Effector CD4-positive, alpha-beta T cell (primary cell): ENCODE results near the gene BZW2.
A peak's percentile ranks its signal among the peaks of the same experiment; 100 is the strongest.

Source experiments
- DNase-seq: peaks from one replicate; pipeline ENCODE4 v3.0.0-alpha.2; 2020
- total RNA-seq: gene quantifications from one replicate; lab custom pipeline; 2026; lab: John Stamatoyannopoulos, UW

The BZW2 gene
- 56.1 reads per million, percentile 71 among the genes with 10 or more reads in this experiment for total RNA-seq

DNA sequence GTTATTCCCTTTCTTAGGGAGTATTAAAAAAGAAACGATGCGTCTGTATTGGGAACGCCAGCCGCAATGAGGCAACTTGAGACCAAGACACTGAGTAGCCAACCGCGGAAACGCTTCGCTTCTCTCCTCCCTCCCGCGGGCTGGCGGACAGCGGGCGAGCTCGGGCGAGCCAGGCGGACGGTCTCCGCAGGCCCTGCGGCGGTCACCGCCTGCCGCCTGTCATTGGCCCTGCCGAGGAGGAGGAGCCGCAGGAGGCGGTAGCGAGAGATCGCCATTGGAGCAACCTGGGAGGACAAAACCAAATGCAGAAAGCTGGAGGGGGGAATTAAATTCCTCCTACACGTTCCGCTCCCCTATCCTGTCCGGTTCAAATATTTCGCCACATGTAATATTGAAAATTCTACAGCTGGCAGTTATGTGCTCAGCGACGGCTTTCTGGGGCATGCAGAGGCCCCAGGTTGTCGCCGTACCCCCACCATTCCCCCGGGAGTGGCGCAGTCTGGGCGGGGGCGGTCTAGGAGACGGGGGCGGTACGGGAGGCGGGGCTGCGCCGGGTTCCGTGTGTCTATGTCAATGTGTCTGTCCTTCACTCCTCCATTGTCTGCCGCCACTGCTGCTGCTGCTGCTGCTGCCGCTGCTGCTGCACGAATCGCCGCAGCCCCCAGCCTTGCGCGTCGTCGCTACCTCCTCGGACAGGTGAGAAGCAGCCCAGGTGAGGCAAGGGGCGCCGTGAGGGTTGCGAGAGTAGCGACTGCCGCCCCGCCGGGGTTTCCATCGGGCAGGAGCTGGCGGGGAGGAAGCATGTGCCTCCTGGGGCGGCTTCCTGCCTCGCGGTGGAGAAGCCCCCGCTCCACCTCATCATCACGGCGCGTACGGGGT is at the start of gene BZW2, which contains the start of gene ANKMY2:
BZW2 (plus strand) TSS at position 589 of the 879 bp plus-strand sequence. CDS start 19,263 bp downstream, outside the sequence.
ANKMY2 (minus strand) TSS at position 162 of the 879 bp plus-strand sequence. CDS start 181 bp downstream, outside the sequence.
- DNase-seq: peak; percentile 90

DNA sequence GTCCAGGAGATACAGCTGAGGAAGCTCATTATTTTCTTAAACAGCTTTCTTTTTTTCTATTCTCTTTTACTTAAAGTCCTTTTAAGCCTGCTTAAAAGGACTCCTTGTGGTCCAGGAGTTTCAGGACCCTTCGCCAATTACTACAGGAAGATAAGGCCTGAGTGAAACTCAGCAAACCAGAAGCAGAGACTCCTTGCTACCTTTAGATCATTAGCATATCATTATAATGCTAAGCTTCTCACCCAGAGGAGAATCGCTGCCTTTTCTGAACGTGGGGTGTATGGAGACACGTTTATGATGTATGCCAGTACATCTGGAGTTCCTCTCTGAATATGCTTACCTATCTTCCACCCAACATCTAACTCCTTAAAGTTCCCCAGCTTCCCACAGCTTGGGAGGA is 48.0 kb upstream of the BZW2 start:
- no peak for DNase-seq

DNA sequence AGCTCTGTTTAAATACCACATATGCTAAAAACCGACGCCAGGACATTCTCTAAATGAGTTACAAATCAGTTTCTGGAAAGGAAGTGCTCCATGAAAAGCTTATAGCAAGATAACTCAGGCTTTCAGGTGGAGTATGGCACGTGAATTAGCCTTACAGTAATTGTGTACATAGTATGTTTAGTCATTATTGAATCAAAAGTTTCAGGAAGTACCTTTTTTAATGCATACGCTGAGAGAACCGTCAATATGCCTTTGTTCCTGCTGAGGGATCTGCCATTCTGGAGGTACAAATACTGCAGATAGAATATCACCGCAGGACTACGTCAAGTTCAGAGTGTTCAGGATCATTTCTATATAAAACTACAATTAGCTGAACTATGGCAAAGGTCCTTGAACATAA is 46.1 kb upstream of the BZW2 start:
- no peak for DNase-seq

DNA sequence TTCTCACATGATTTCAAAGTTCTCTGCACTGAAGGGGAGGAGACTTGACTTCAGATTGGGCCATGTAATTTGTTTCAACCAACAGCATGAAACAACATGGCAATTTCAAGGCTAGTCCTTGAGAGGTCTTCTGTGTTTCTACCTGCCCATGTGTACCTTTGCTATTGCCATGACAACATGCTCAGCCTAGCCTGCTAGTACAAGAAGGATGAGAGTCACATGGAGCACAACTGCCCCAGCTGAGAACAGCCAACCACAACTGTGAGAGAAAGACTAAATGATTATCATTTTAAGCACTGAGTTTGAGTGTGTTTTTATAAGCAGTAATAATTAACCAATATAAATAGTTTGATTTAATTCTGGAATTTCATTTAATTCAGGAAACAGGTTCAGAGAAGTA is 42.3 kb upstream of the BZW2 start:
- DNase-seq: no peak

DNA sequence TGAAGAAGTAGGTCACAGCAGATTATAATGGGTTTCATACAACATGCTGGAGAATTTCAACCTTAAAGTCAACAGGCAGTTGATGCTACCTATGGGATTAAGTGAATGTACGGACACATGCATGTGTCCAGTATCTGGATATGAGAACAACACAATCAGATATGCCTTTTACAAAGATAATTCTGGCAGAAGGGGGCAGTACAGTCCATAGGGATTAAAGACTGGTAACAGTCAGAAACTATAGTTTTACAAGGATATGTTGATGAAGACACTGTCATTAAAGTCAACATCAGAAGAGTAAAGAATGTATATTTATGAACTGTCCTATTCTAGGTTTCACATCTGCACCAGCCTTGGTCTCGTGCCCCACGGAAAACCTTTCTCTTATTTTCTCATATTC is 41.9 kb upstream of the BZW2 start:
- DNase-seq: no peak

DNA sequence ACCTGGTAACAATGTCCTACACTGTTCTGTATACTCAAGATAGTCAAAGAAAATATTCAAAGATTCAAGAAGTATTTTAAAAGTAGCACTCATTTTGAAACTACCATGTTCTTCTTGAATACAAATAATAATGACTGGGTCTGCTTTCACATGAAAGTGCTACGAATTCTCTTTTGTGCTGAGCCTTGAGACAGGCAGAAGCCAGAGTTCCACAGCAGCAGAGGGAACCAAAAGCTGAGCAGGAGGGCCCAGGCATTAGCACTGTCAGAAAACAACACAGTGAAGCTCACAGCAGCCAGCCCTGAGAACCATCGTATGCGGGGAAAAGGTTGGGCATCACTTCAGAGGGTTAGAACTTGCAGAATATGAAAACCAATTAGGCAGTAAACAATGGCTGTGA is 39.3 kb upstream of the BZW2 start:
- no peak for DNase-seq

DNA sequence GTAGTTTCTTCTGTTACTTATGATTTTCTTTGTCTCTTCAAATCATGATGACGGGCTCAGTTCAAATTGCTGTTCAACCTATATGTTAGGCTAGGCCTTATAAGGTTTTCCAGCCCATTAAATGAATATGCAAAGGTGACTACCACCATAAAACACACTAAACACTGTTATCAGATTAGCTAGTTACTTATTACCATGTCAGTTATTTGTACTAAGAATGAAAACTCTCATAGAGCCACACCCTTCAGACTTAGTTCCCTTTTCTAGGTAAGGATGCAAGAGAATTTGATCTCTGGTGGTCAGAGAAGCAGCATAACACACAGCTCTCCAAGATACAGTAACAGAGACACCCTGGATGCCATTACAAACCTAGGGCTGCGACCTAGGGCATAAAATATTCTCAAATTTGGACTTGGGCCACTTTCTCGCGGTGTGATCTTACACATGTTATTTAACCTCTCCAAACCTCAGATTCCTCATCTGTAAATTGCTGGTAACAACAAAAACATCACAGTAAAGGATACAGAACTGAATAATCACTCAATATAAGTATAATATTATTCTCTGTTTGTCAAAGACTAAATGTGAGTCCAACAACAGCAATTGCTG is 36.0 kb upstream of the BZW2 start:
- DNase-seq: no peak

DNA sequence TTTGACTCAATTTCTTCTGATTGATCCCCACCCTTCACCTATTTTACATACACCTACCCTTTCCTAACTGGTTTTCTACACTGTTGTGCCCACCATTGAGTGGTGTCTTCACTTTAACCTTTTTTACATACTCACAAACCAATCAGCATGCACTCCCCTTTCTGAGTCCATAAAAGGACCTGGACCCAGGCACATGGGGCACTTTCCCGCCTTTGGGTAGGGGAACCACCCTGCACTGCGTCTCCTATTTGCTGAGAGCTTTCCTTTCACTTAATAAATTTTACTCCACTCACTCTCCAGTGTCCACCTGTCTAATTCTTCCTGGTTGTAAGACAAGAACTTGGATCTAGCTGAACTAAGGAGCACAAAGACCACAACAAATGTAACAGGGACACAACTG is 34.3 kb upstream of the BZW2 start:
- no peak for DNase-seq

DNA sequence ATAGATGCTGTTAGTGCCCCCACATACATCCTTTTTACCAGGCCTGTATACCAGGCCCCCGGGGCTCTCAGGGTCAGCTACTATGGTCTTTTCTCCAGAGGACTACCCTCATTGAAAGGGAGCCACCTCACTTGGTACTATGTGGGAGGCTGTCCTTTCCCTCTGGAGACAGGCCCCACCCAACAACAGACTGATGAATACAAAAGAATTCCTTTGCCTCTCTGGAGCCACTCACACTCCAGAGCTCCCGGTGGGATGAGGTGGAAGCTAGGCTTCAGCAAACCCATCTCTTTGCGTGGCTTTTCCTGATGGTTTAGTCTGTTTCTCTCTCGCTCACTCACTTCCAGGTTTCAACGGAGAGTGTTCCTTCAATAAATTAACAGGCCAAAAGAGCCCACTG is 30.8 kb upstream of the BZW2 start:
- DNase-seq: no peak

DNA sequence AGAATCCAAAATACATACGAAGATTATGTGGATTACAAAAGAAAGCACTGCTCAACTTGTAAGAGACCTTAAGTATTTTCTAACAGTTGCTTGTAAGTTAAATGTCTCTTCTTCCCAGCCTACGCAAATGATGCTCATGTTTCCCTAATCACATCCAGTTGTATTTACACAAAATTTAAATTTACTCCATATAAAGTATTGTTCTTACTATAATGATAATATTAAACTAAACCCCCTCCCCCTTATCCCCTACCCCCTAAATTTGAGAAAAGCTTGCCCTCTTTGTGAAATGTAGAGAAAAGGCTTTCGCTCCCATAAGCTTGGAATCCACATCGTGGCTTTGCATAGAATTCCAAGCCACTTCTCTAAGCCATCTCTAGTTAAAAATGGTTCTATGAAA is 29.9 kb upstream of the BZW2 start:
- DNase-seq: no peak

DNA sequence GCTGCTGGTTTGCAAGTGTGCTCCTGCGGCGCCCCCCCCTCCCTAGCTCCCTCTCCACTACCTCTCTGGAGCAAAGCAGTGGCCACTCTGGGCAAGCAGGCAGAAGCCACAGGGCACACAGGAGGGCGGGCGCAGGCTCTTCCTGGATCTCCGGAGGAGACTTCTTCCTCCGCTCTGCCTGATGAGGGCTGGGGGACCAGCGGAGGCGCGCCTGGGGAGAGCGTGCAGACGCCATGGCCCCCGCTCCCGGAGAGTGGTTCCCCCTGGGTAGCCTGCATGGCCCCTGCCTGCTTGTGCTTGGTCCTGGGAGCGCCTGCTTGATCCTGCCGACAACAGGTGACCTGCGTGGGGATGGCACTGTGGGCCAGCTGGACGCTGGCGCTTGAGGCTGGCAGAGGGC is 29.4 kb upstream of the BZW2 start:
- DNase-seq: no peak

DNA sequence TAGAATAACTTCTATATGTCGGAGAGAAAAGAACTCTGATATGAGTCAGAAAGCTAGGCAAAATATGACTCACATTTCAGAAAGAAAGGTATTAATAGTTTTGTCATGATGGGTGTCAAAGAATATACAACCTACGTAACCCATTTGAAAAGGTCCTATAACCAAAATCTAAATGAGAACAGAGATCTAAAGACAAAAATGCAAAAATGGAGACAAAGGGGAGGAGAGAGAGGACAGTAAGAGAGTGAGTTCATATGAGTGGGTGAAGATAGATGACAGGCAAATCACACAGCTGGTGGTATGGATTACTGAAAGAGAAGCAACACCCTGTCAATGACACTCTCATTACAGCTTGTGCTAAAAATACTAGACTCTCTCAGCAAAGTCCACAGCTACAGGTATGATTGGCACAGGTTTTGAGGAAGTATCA is 26.0 kb upstream of the BZW2 start:
- DNase-seq: no peak

DNA sequence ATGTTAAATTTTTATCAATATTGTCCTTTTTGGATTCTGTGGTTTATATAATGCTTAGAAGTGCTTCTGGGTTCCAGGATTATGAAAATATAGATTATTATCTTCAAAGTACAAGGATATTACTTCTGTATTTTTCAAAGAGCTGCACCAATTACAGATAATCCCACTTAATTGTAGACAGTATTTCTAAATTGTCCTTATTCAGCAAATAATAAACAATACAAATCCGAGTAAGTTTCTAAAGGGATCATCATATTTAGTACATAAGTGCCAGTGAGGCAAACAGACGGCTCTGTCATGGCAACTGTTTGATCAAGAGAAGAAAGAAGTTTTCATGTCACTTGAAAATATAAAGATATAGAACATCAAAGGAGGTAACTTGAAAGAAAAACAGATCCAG is 19.6 kb upstream of the BZW2 start:
- no peak for DNase-seq

DNA sequence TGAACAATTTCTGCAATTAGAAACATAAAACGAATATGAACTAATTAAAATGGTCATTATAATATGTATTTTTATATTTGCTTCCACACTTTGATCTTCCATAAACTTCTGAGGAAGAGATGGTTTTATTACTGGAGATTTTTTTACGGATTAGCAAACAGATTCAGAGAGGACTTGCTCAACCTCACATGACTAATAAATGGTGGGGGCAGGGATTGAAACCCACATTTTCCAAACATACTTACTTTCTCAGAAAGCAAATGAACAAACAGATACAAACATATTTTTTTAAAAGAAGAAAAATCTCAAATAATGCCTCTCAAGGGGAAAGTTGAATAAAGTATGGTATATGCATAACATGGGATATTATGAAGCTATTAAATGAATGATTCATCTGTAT is 18.7 kb upstream of the BZW2 start:
- no peak for DNase-seq

DNA sequence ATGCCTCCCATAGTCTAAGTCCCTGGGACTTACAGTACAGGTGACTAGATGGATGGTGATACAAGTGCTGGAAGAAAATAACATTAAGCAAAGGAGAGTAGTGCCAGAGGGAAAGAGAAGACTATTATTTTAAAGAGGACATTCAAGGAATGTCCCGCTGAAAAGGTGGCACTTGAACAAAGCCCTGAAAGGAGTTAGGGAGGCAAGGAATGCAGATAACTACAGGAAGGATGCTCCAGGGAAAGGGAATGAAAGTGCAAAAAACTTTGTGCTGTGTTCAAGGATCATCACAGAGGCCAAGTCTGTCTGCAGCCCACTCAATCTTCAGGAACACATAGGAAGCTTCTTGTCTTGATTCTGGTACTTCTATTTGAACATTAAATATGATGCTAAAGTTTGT is 15.3 kb upstream of the BZW2 start:
- no peak for DNase-seq

DNA sequence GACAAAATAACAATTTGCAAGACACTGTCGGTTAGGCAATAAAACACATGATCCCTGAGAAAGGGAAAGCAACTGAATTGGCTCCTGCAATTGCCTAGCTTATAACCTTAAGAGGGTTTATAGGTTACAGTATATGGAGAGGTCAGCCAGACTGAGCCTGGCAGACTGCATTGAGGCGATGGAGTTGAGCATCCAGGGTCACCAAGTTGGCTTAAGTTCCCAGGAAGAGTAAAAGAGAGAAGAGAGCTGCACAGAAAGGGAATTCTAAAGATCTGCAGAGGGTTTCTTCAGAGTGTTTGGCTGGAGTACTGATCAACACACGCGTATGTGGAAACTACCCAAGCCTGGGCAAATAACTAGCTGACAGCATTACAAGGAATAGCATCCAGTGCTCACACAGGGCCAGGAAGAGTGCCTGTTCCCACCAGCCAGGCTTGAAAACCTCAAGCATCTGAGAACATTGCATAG is 11.7 kb upstream of the BZW2 start:
- no peak for DNase-seq

DNA sequence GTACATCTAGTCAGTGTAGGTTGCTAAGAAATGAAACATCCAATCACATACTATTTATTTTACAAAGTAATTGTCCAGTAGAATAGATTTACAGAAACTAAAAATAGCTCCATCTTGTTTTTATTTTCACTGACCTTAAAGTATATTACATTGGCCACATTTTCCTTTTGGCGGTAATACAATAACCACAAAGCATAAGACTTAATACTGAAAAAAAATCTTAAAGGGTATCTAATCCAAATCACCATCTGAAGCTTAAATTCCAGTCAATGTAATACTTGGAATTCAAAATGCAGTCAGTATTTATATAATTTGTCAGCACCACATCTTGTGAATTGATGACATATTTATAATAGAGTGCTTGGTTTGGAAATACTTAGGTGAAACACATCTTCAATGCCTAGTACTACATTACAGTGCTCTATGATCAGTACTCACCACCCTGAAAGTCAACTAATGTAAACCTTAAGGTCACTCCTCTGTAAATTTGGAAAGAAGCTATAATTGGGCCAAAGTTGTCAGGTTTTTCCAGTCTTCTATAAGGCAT is 9.4 kb upstream of the BZW2 start:
- DNase-seq: no peak

DNA sequence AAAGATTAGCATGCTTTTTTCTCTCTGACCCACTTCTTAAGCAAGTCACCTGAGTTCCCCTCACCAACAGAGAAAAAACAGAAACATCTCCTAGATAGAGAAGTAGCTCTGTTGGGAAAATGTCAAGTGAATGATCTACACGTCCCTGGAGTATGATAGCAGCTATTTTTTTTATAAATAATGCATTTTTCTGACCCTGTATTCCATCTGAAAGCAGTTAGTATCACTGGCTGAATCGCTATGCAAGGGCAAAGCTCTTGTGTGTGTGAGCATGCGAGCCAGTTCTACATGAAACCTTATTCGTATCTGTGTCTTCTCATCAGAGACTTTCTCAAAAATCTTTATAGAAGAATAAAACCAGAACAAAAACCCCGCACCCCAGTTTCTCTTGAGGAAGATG is 8.6 kb upstream of the BZW2 start:
- no peak for DNase-seq

DNA sequence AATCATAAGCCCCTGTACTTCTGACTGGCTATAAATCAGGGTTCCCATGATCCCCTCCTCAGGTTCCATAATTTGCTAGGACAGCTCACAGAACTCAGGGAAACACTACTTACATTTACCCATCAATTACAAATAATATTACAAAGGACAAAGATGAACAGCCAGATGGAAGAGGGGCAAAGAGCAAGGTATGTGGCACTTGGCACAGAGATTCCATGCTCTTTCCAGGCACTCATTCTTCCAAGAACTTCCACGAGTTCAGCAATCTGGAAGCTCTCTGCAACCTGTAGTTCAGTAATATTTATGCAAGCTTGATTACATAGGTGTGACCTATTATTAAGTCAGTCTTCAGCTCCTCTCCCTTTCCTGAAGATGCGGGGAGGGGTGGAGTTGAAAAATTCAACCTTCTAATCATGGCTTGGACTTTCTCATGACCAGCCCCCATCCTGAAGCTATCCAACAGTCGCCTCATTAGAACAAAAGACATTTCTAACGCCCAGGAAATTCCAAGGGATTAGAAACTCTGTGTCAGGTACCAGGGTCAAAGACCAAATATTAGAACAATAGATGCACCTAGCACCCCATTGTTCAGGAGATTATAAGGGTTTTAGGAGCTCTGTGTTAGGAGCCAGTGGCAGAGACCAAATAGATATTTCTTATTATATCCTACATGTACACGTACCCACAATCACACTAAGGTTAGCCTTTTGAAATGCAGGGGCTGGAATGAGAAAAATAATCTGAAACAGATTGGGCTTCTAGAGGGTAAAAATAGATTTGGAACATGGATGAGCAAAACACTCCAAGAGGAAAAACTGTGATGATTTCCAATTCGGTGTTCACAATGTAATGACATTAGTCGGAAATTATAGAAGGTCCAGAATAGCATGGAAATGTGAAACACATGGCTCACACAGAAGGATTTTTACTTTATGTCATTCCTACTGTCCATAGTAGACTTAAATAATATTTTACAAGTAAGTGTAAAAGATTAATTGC is 7.4 kb upstream of the BZW2 start:
- DNase-seq: no peak

DNA sequence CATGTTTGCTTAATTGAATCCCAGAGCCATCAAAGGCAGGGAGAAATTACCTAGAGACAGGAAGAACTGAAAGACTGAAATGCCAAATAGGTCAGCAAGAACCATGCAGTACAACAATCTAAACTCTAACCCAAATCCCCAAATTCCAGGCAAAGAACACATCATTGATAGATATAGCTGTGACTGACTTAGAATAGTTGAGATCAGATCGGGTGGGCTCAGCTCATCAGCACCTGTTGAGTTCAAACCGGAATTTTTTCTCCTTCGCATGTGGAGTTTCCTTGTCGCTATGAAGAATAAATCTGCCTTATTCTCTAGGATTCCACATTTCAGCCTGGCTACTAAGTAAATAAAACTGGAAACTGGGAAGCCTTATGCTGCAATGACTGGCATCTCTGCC is 1.8 kb upstream of the BZW2 start:
- no peak for DNase-seq

DNA sequence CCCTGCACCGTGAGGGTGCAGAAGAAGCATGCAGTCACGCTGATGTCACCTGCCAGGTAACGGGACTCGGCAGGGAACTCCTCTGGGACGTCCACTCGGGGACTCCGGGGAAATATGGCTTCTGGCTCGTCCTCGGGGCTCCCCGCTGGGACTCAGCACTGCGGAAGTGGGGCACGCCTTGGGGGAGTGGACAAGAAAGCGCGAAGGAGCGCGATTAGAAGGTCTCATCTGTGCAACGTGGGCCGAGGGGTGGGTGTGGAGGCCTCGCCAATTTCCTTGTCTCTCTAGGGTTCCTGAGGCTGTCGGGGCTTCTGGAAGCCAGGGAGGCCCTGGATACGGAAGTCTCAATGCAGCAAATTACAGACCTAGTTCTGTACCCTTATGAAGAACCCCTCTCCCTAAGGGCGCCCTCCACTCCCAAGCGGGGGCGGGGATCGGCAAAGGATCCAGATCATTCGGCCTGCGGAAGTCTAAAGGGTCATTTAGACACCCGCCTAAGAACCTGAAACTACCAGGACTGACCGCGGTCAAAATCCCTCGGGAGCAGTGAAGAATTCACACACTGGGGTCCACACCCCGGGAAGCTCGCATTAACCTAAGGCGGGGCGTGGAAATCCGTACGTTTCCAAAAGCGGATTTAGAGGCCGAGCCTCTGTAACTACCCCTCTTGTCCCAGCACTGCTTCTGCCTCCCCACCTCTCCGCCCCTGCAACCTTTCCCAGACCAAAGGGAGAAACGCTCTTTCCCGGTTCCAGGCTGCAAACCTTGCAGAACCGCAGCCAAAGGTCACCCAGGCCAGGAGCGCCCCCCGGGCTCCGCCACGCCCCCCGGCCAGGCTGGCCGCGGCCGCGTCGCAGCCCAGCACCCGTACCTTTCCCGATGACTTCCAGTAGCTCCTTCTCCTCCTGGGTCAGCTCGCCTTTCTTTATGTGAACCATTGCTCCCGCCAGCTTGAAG is 1.1 kb upstream of the BZW2 start:
- peak; percentile 53 for DNase-seq
